ENCODE data around the gene TNNI3K.
A peak's percentile ranks its signal among the peaks of the same experiment; 100 is the strongest.

The TNNI3K gene

GRCh38 chr1:74316302-74316701 is 81.1 kb downstream of the TNNI3K start:
- DNase-seq: no peak

- no peak for DNase-seq
Observed at GRCh38 chr1:74317663-74318062, 82.5 kb downstream of the TNNI3K start.

- no peak for DNase-seq
Observed at GRCh38 chr1:74323937-74324473, 88.8 kb downstream of the TNNI3K start.

GRCh38 chr1:74324684-74325448 is 89.7 kb downstream of the TNNI3K start:
- DNase-seq: no peak

- DNase-seq: no peak
Observed at GRCh38 chr1:74328851-74329250, 93.7 kb downstream of the TNNI3K start.

- no peak for DNase-seq
Observed at GRCh38 chr1:74333244-74333643, 98.1 kb downstream of the TNNI3K start.

GRCh38 chr1:74334147-74334546 is 99.0 kb downstream of the TNNI3K start:
- DNase-seq: no peak

GRCh38 chr1:74340656-74341055 is 105.5 kb downstream of the TNNI3K start:
- no peak for DNase-seq

GRCh38 chr1:74341702-74342339 is 106.6 kb downstream of the TNNI3K start:
- no peak for DNase-seq

GRCh38 chr1:74343216-74343615 is 108.0 kb downstream of the TNNI3K start:
- DNase-seq: peak; percentile 71

- DNase-seq: no peak
Observed at GRCh38 chr1:74344387-74344786, 109.2 kb downstream of the TNNI3K start.

GRCh38 chr1:74356493-74356892 is 121.3 kb downstream of the TNNI3K start:
- DNase-seq: no peak

- DNase-seq: no peak
Observed at GRCh38 chr1:74357150-74357549, 122.0 kb downstream of the TNNI3K start.

GRCh38 chr1:74357756-74358155 is 122.6 kb downstream of the TNNI3K start:
- DNase-seq: no peak

GRCh38 chr1:74362691-74363090 is 127.5 kb downstream of the TNNI3K start:
- no peak for DNase-seq

GRCh38 chr1:74363220-74363619 is 128.0 kb downstream of the TNNI3K start:
- DNase-seq: no peak

GRCh38 chr1:74367175-74367813 is 132.1 kb downstream of the TNNI3K start:
- no peak for DNase-seq

GRCh38 chr1:74368335-74368734 is 133.1 kb downstream of the TNNI3K start:
- DNase-seq: no peak

GRCh38 chr1:74375376-74375775 is 140.2 kb downstream of the TNNI3K start:
- no peak for DNase-seq

- DNase-seq: no peak
Observed at GRCh38 chr1:74380252-74380651, 145.1 kb downstream of the TNNI3K start.

GRCh38 chr1:74388855-74389254 is 153.7 kb downstream of the TNNI3K start:
- no peak for DNase-seq

GRCh38 chr1:74392186-74392585 is 157.0 kb downstream of the TNNI3K start:
- no peak for DNase-seq

GRCh38 chr1:74392840-74393239 is 157.7 kb downstream of the TNNI3K start:
- DNase-seq: no peak

GRCh38 chr1:74395571-74395970 is 160.4 kb downstream of the TNNI3K start:
- DNase-seq: no peak
